Gastroesophageal sphincter (tissue), 3 donors: ENCODE measurements around the gene GPATCH2.

Source experiments
- EP300 ChIP-seq: sonication (generic); formaldehyde crosslinking; IDR thresholded peaks from one replicate; pipeline ENCODE4 v1.6.1; 2017; ENCODE audit warnings: antibody characterized with exemption, mild to moderate bottlenecking
- POLR2A ChIP-seq, 2 donors: fragments of 450-650 bp; IDR thresholded peaks; one replicate each; pipeline ENCODE4 v1.6.1; 2017; ENCODE audit warnings: antibody characterized with exemption in 2 of 2, mild to moderate bottlenecking in 2 of 2, moderate library complexity in 1 of 2
- TF ChIP-seq, protein P1 (sequence below), 4 experiments: fragments of 200-600 bp in 2 of 4; fragments of 450-650 bp in 2 of 4; sonication (generic) in 1 of 4; IDR thresholded peaks; one replicate each; pipeline ENCODE4 v1.5.1; 2017 to 2019; ENCODE audit warnings: antibody characterized with exemption in 4 of 4, mild to moderate bottlenecking in 2 of 4, moderate library complexity in 2 of 4

DNA sequence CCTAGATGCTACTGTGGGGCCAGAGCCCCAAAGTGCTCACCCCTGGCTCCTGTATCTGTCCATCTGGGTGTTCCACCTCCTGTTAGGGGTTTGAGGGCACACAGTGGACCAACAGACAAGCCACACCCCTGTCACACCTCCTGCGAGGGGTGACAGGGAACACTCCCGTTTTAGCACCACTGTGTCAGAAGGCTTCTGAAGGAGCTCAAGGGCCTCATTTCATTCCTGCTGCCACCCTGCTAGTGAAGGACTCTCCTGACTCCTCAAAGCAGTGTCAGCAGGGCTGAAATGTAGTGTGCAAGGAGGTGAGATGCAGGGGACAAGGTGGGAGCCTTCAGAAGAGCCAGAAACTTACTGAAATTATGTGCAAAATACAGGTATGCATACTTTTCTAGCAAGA, 174.6 kb downstream of the GPATCH2 start:
- TF ChIP-seq, protein P1, sequence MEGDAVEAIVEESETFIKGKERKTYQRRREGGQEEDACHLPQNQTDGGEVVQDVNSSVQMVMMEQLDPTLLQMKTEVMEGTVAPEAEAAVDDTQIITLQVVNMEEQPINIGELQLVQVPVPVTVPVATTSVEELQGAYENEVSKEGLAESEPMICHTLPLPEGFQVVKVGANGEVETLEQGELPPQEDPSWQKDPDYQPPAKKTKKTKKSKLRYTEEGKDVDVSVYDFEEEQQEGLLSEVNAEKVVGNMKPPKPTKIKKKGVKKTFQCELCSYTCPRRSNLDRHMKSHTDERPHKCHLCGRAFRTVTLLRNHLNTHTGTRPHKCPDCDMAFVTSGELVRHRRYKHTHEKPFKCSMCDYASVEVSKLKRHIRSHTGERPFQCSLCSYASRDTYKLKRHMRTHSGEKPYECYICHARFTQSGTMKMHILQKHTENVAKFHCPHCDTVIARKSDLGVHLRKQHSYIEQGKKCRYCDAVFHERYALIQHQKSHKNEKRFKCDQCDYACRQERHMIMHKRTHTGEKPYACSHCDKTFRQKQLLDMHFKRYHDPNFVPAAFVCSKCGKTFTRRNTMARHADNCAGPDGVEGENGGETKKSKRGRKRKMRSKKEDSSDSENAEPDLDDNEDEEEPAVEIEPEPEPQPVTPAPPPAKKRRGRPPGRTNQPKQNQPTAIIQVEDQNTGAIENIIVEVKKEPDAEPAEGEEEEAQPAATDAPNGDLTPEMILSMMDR (IDR thresholded peaks at IDR 0.05), result no peak
- TF ChIP-seq EP300, result no peak
- TF ChIP-seq POLR2A (IDR thresholded peaks at IDR 0.05), result no peak
